Measurements from ENCODE around the gene CEPT1.

DNA sequence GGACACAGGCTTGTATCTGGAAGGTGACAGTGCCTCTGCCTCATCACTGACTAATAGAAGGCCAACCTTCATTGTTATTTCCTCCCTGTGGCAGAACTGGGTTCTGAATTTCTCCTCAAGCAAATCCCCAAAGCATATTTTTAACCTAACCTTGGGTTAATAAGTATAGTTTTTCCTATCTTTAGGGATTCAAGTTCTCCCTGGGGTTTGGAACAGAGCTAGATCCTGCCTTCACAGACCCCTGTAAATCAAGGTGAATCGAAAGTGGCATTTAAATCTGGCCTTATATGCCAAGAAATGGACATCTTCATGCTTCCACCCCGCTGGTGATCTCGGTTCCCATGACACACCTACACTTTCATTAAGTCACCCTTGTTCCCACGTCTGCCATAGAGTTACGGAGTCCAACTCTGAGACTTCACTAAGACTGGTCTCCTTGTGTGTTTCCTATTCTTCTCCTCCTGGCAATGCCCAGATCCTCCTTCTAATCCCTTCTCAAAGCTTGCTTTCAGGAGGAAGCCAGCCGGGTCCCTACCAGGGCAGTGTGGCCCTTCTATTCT lies 83.2 kb downstream of the CEPT1 start:
- TF ChIP-seq POLR2A (IDR thresholded peaks at IDR 0.05) (no peak), EP300 (IDR thresholded peaks at IDR 0.05) (no peak)
